ENCODE results near the gene KCNK13. TPM values are rescaled to one million over a fixed set of nuclear protein-coding genes. Genes with fewer than 3 reads are reported as not detected.
"Not testable (repeated sequence)": the region's sequence is repeated elsewhere in the genome, so short reads cannot be mapped to it uniquely, and the experiment has no call there.

The KCNK13 gene
- total RNA-seq, 1 experiment from 2014 or later, result 0.11 TPM

GRCh38 chr14:90023176-90023896, 38.5 kb upstream of the KCNK13 start:
- no peak for DNase-seq (ENCODE audit: low spot score)
- no peaks in the 10 kb centered on the region for H3K27me3 ChIP-seq (replicated peaks; ENCODE audit: insufficient read depth, low read depth, low read length, poor library complexity)
- POLR2A ChIA-PET (ENCODE audit: low non-redundant PET), result no interaction called here
- BruUV-seq (replicated peaks), result no TSS peak
- H3K36me3 ChIP-seq (ENCODE audit: insufficient read depth, low read length, poor library complexity, severe bottlenecking), result peaks cover 24% of the 10 kb centered on the region
- intact Hi-C loops (cut with micrococcal nuclease; ENCODE audit: unreplicated experiment), result no loop called here
- CTCF ChIA-PET, result no interaction called here
- H3K4me3 ChIP-seq (ENCODE audit: low read depth, low read length, poor library complexity, severe bottlenecking), result no peak overlapping the region
- H3K27ac ChIP-seq (ENCODE audit: low read depth, low read length, poor library complexity, severe bottlenecking), result no peak overlapping the region
- H3K9me3 ChIP-seq (ENCODE audit: low read depth, low read length, poor library complexity, severe bottlenecking), result no peaks in the 10 kb centered on the region
- no peak for TF ChIP-seq EZH2 (IDR thresholded peaks at IDR 0.05; ENCODE audit: borderline replicate concordance, low read depth, low read length, poor library complexity, severe bottlenecking)
- TF ChIP-seq CTCF (conservative IDR thresholded peaks at IDR 0.05; ENCODE audit: low read depth, low read length), result no peak
- H3K4me1 ChIP-seq (ENCODE audit: insufficient read depth, low read length, poor library complexity, severe bottlenecking), result no peaks in the 10 kb centered on the region

GRCh38 chr14:90024910-90025309, 36.9 kb upstream of the KCNK13 start:
- intact Hi-C loops (cut with micrococcal nuclease; ENCODE audit: unreplicated experiment), result no loop called here
- TF ChIP-seq EZH2 (IDR thresholded peaks at IDR 0.05; ENCODE audit: borderline replicate concordance, low read depth, low read length, poor library complexity, severe bottlenecking), result no peak
- TF ChIP-seq CTCF (conservative IDR thresholded peaks at IDR 0.05; ENCODE audit: low read depth, low read length), result no peak
- no TSS peak for BruUV-seq (replicated peaks)
- H3K27me3 ChIP-seq (replicated peaks; ENCODE audit: insufficient read depth, low read depth, low read length, poor library complexity), result no peaks in the 10 kb centered on the region
- H3K9me3 ChIP-seq (ENCODE audit: low read depth, low read length, poor library complexity, severe bottlenecking), result no peaks in the 10 kb centered on the region
- ChIA-PET CTCF (no interaction called here), POLR2A (ENCODE audit: low non-redundant PET) (no interaction called here)
- H3K4me1 ChIP-seq (ENCODE audit: insufficient read depth, low read length, poor library complexity, severe bottlenecking), result no peaks in the 10 kb centered on the region
- no peak overlapping the region for H3K4me3 ChIP-seq (ENCODE audit: low read depth, low read length, poor library complexity, severe bottlenecking)
- DNase-seq (ENCODE audit: low spot score), result no peak
- H3K36me3 ChIP-seq (ENCODE audit: insufficient read depth, low read length, poor library complexity, severe bottlenecking), result peaks cover 17% of the 10 kb centered on the region
- H3K27ac ChIP-seq (ENCODE audit: low read depth, low read length, poor library complexity, severe bottlenecking), result no peak overlapping the region

GRCh38 chr14:90026608-90027007, 35.2 kb upstream of the KCNK13 start:
- intact Hi-C loops (cut with micrococcal nuclease; ENCODE audit: unreplicated experiment), result not testable (repeated sequence)

GRCh38 chr14:90027842-90028241, 34.0 kb upstream of the KCNK13 start:
- Histone ChIP-seq H3K27ac (ENCODE audit: low read depth, low read length, poor library complexity, severe bottlenecking) (no peak overlapping the region), H3K36me3 (ENCODE audit: insufficient read depth, low read length, poor library complexity, severe bottlenecking) (peaks cover 19% of the 10 kb centered on the region), H3K9me3 (ENCODE audit: low read depth, low read length, poor library complexity, severe bottlenecking) (no peaks in the 10 kb centered on the region), H3K4me1 (ENCODE audit: insufficient read depth, low read length, poor library complexity, severe bottlenecking) (no peaks in the 10 kb centered on the region), H3K4me3 (ENCODE audit: low read depth, low read length, poor library complexity, severe bottlenecking) (no peak overlapping the region), H3K27me3 (replicated peaks; ENCODE audit: insufficient read depth, low read depth, low read length, poor library complexity) (no peaks in the 10 kb centered on the region)
- intact Hi-C loops (cut with micrococcal nuclease; ENCODE audit: unreplicated experiment), result no loop called here
- ChIA-PET POLR2A (ENCODE audit: low non-redundant PET) (no interaction called here), CTCF (no interaction called here)
- no peak for DNase-seq (ENCODE audit: low spot score)
- BruUV-seq (replicated peaks), result no TSS peak
- TF ChIP-seq CTCF (conservative IDR thresholded peaks at IDR 0.05; ENCODE audit: low read depth, low read length) (no peak), EZH2 (IDR thresholded peaks at IDR 0.05; ENCODE audit: borderline replicate concordance, low read depth, low read length, poor library complexity, severe bottlenecking) (no peak)

More at GRCh38 chr14:90026608-90027007, 35.2 kb upstream of the KCNK13 start:
- H3K9me3 ChIP-seq (ENCODE audit: low read depth, low read length, poor library complexity, severe bottlenecking); DNase-seq (ENCODE audit: low spot score); H3K27me3 ChIP-seq (replicated peaks; ENCODE audit: insufficient read depth, low read depth, low read length, poor library complexity); BruUV-seq (replicated peaks); H3K4me1 ChIP-seq (ENCODE audit: insufficient read depth, low read length, poor library complexity, severe bottlenecking); H3K4me3 ChIP-seq (ENCODE audit: low read depth, low read length, poor library complexity, severe bottlenecking); CTCF ChIA-PET; POLR2A ChIA-PET (ENCODE audit: low non-redundant PET); H3K27ac ChIP-seq (ENCODE audit: low read depth, low read length, poor library complexity, severe bottlenecking): not testable (repeated sequence)
- H3K36me3 ChIP-seq (ENCODE audit: insufficient read depth, low read length, poor library complexity, severe bottlenecking), result peaks cover 18% of the 10 kb centered on the region

Measured in A673 (cell line).